HFF-Myc (cell line): Measurements from ENCODE around the gene LMAN2.

Experiments
- DNase-seq: peaks from one replicate; pipeline ENCODE4 v3.0.0-alpha.2; 2011; ENCODE audit warnings: low read depth; ENCODE audit errors: extremely low read depth
- H3K4me3 ChIP-seq: replicated peaks from 2 replicates; pipeline ENCODE4 v1.5.1; 2011; ENCODE audit warnings: low read depth, mild to moderate bottlenecking, control low read depth, low read length
- TF ChIP-seq, protein P1 (sequence below): IDR thresholded peaks from 2 replicates; pipeline ENCODE4 v1.5.1; 2012; ENCODE audit warnings: mild to moderate bottlenecking, low read depth, low read length, control low read depth; ENCODE audit errors: missing control alignments

The LMAN2 gene

DNA sequence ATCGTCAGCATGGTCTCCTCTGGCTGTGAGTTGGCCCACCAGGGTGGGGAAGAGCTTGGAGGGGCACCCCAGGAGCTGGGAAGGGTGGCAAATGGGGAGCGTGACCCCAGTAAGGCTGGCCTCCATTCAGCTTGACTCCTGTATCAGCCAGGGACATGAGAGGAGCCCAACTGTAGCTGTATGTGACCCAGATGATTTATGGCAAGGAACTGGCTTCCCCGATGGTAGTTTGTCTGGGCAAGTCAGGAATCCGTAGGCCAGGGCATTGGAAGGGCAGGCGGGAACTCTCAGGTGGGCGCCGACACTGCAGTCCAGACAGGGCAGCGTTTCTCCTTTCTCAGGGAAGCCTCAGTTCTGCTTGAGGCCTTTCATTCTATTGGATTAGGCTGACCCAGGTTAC, 35.1 kb upstream of the LMAN2 start:
- no peak for DNase-seq
- TF ChIP-seq, protein P1, sequence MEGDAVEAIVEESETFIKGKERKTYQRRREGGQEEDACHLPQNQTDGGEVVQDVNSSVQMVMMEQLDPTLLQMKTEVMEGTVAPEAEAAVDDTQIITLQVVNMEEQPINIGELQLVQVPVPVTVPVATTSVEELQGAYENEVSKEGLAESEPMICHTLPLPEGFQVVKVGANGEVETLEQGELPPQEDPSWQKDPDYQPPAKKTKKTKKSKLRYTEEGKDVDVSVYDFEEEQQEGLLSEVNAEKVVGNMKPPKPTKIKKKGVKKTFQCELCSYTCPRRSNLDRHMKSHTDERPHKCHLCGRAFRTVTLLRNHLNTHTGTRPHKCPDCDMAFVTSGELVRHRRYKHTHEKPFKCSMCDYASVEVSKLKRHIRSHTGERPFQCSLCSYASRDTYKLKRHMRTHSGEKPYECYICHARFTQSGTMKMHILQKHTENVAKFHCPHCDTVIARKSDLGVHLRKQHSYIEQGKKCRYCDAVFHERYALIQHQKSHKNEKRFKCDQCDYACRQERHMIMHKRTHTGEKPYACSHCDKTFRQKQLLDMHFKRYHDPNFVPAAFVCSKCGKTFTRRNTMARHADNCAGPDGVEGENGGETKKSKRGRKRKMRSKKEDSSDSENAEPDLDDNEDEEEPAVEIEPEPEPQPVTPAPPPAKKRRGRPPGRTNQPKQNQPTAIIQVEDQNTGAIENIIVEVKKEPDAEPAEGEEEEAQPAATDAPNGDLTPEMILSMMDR = no peak
- no peak overlapping the region for H3K4me3 ChIP-seq

DNA sequence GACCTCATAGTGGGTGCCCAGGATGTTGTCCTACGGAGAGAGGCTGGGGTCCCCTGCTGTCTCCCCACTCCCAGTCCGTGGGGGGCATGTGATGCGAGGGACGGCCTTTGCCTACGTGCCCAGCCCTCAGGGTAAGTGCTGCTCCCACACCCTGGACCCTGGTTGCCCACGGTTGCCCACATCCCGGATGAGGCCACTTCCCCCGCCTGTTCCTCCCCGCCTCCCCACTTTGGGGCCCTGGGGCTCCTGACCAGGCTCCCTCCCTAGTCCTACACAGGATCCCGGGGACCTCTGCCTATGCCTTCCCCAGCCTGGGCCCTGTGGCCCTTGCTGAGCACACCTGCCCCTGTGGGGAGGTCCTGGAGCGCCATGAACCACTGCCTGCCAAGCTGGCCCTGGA, 34.3 kb upstream of the LMAN2 start:
- DNase-seq = no peak
- no peak overlapping the region for H3K4me3 ChIP-seq
- TF ChIP-seq, protein P1 = no peak

GRCh38 chr5:177384134-177384533, 32.7 kb upstream of the LMAN2 start, which contains the start of gene SLC34A1:
TSS of gene SLC34A1 (plus strand) at chr5:177384434. CDS start at chr5:177385742, 1,308 bp downstream.
- H3K4me3 ChIP-seq = no peak within 1 kb of the TSS
- TF ChIP-seq, protein P1 = no peak
- no peak for DNase-seq

DNA sequence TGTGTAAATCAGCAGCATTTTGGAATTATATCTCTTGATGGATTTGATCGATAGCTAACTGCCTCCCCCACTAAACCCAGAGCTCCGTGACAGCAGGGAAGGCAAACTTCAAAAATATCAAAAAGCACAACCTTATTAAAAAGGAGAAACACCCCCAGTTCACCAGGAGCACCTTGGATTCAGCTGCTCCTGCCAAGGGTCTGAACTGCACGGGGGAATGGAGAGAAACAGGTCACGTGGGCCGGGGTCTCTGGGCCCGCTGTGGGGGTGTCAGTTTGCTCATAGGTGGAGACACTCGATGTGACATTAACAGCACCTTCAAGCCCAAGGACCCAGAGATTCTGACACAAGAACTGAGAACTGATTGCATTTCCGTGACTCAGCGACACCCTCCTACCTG, 31.7 kb upstream of the LMAN2 start:
- no peak overlapping the region for H3K4me3 ChIP-seq
- DNase-seq = no peak
- TF ChIP-seq, protein P1 = no peak

- H3K4me3 ChIP-seq = no peak overlapping the region
- DNase-seq = no peak
- TF ChIP-seq, protein P1 = peak; percentile 42
These were observed 31.1 kb upstream of the LMAN2 start for GRCh38 chr5:177382423-177383029.

DNA sequence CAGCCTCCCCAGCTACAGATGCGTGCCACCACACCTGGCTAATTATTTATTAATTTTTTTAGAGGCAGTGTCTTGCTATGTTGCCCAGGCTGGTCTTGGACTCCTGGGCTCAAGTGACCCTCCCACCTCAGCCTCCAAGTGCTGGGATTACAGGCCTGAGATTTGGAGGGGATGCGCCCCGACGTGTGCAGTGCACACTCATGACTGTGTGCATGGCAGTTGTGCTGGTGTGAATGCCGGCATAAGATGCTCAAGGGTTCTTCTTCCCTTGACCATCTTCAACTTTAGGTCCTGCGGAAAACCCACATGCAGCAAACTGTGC, 29.3 kb upstream of the LMAN2 start:
- H3K4me3 ChIP-seq = no peak overlapping the region
- TF ChIP-seq, protein P1 = no peak
- no peak for DNase-seq
